PFSK-1 (cell line): ENCODE results near the gene B4GALT3.

Experiments
- POLR2AphosphoS5 ChIP-seq: IDR thresholded peaks from 2 replicates; pipeline ENCODE4 v1.6.1; 2012; ENCODE audit warnings: low read depth, mild to moderate bottlenecking, control low read depth, low read length, moderate library complexity
- REST ChIP-seq, 2 experiments: IDR thresholded peaks; 2 replicates each; pipeline versions ENCODE4 v1.6.1 to v1.8.0; 2011 to 2012; ENCODE audit warnings: low read depth in 2 of 2, low read length in 2 of 2, control low read depth in 1 of 2, inconsistent platforms in 1 of 2, mild to moderate bottlenecking in 1 of 2, moderate library complexity in 1 of 2; ENCODE audit not compliant: insufficient read depth in 1 of 2
- SIN3A ChIP-seq: IDR thresholded peaks from 2 replicates; pipeline ENCODE4 v1.6.1; 2012; ENCODE audit warnings: mild to moderate bottlenecking, low read length, moderate library complexity, borderline replicate concordance; ENCODE audit not compliant: insufficient read depth

DNA sequence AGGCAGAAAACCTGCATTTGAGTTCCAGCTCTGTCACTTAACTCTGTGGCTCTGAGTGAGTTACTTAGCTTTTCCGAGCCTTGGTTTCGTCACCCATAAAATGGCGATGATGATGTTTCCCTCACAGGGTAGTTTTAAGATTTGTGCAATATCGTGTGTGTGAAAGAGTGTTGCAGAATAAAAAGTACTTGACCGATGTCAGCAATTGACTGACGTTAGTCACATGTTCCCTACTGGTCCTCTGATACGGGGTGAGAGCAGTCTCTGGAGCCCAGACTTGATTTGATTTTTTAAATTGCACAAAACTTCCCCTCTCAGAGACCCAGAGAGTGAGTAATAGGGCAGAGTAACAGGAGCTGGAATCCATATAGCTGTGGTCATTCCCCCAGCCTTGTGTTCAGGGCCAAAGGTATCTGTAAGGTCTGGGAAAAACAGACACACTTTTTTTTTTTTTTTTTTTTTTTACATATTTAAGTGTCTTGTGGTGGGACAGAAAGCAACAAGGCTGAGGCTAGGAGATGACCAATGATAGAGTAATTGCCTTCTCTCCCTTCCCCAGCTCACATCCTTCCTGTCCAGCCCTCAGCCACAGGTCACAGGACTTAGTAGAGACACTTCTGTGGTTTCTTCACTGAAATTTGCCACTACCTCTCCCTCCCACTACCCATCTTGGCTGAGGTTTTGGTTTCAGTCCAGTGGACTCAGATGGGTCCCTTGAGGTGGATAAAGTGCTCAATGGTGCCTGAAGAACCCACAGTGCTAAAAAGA, 39.8 kb upstream of the B4GALT3 start:
- TF ChIP-seq POLR2AphosphoS5 (no peak), SIN3A (no peak), REST (IDR thresholded peaks at IDR 0.05; ENCODE audit: insufficient read depth in 1 of 2, low read depth in 2 of 2, low read length in 2 of 2) (no peak)
